A549 (cell line): ENCODE measurements around the gene DHX29.

ENCODE experiments used
- BHLHE40 ChIP-seq: IDR thresholded peaks from 2 replicates; pipeline ENCODE4 v1.6.1; 2012; ENCODE audit warnings: low read depth, low read length, inconsistent platforms
- CTCF ChIP-seq: fragments of >200 bp; sonication (Bioruptor Twin); formaldehyde crosslinking; IDR thresholded peaks from 3 replicates; pipeline ENCODE4 v1.5.1; 2016
- HMGXB4 ChIP-seq: fragments of 250-450 bp; sonication (Bioruptor Pico); IDR thresholded peaks from 2 replicates; pipeline ENCODE4 v1.5.0; 2021; ENCODE audit warnings: mild to moderate bottlenecking, moderate library complexity, borderline replicate concordance
- JUN ChIP-seq, 2 experiments: fragments of >200 bp; sonication (Bioruptor Twin); formaldehyde crosslinking; IDR thresholded peaks; 2 replicates in 1 of 2; 3 replicates in 1 of 2; pipeline ENCODE4 v1.6.1; 2016 to 2017
- POLR2AphosphoS2 ChIP-seq: conservative IDR thresholded peaks from 2 replicates; pipeline ENCODE4 v1.6.1; 2012; ENCODE audit warnings: low read length, improper control_type of control experiment, inconsistent platforms

GRCh38 chr5:55345327-55345726 lies 37.8 kb upstream of the DHX29 start:
- TF ChIP-seq BHLHE40 (no peak), POLR2AphosphoS2 (no peak), CTCF (no peak), JUN (IDR thresholded peaks at IDR 0.05) (no peak), HMGXB4 (CRISPR knock-in tag) (no peak)
